ENCODE measurements around the gene PIGW. TPM values are rescaled to one million over a fixed set of nuclear protein-coding genes. Genes with fewer than 3 reads are reported as not detected.

PIGW gene
- total and polyA plus RNA-seq, 2 of the 8 experiments (the other 6 are each of a cell fraction or from before 2014, with no cell fraction given): 12.1 to 28.9 TPM

GRCh38 chr17:36544307-36545076 is 9.7 kb downstream of the PIGW start, which contains the start of gene GGNBP2 (continued):
- TF ChIP-seq ASH2L (IDR thresholded peaks at IDR 0.05; ENCODE audit: low read length): peak; percentile 58
- peak; percentile 68 for TF ChIP-seq PHF8 (conservative IDR thresholded peaks at IDR 0.05; ENCODE audit: low read depth, low read length)
- TF ChIP-seq SAP30 (IDR thresholded peaks at IDR 0.05; ENCODE audit: insufficient read depth, insufficient replicate concordance, low read length): peak; percentile 9
- no peak for TF ChIP-seq SP1 (IDR thresholded peaks at IDR 0.05; ENCODE audit: low read depth, low read length)
- no peak for TF ChIP-seq CTCF (IDR thresholded peaks at IDR 0.05; ENCODE audit: control extremely low read depth in 1 of 3, insufficient read depth in 1 of 3, low read depth in 1 of 3, low read length in 3 of 3)
- peak; percentile 93 for TF ChIP-seq CHD2 (IDR thresholded peaks at IDR 0.05; ENCODE audit: low read length)
- TF ChIP-seq KDM4A (IDR thresholded peaks at IDR 0.05; ENCODE audit: low read depth, low read length, severe bottlenecking): peak; percentile 78

Data from H1 (cell line).